ENCODE data around the gene F5.

Gene F5

DNA sequence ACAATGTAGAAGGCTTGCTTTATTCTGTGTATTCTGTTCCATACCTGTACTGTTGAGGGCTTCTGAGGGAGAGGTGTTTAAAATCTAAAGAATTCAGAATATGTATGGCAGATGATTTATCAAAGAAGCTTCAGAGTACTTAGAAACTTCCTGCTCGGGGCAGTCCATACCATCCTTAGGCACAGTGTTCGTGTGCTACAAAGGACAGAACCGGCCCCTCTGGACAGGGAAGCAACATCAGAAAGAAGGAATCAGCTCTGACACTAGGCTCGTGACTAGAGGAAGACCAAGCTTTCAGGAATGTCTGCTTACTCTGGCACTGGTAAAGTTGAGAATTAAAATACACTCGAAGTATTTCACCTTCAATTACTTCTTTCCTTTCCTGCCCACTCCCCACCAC, 29.5 kb upstream of the F5 start:
- no peak overlapping the region for H3K9ac ChIP-seq (ENCODE audit: low read length in 2 of 2)
- H3K27me3 ChIP-seq (ENCODE audit: control insufficient read depth in 1 of 2, insufficient read depth in 2 of 2, low read length in 2 of 2) = peaks cover 0 to 2% of the 10 kb centered on the region in 2 donors
- no peaks in the 10 kb centered on the region for H3K9me3 ChIP-seq (ENCODE audit: control insufficient read depth in 2 of 2, low read length in 2 of 2)
- no peaks in the 10 kb centered on the region for H3K4me1 ChIP-seq (ENCODE audit: control insufficient read depth, insufficient read depth, low read length)
- no peaks in the 10 kb centered on the region for H3K36me3 ChIP-seq (ENCODE audit: control insufficient read depth in 2 of 2, insufficient read depth in 2 of 2, low read length in 2 of 2)
- no peak overlapping the region for H3K4me3 ChIP-seq (ENCODE audit: low read length in 2 of 2)
- no peak overlapping the region for H3K27ac ChIP-seq (ENCODE audit: low read length)

DNA sequence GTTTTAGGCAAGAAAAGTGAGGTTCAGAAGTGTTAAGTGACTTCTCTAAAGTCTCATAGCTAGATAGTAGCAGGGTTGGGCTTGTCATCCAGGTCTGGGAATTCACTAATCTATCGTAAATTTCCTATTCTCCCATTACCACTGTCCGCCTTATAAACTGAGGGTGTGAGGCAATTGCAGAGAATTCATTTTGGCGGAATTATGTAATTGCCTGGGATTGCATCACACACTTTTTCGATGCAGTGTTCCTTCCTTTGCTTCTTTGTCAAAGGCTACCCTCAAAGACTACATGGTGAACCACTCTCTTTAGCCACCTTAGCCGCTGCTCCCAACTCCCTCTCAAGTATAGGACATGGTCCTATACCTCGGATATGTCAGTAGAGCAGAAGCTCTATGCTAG, 24.6 kb upstream of the F5 start:
- no peaks in the 10 kb centered on the region for H3K4me1 ChIP-seq (ENCODE audit: control insufficient read depth, insufficient read depth, low read length)
- no peak overlapping the region for H3K9ac ChIP-seq (ENCODE audit: low read length in 2 of 2)
- H3K4me3 ChIP-seq (ENCODE audit: low read length in 2 of 2) = no peak overlapping the region
- no peak overlapping the region for H3K27ac ChIP-seq (ENCODE audit: low read length)
- H3K36me3 ChIP-seq (ENCODE audit: control insufficient read depth in 2 of 2, insufficient read depth in 2 of 2, low read length in 2 of 2) = no peaks in the 10 kb centered on the region
- H3K27me3 ChIP-seq (ENCODE audit: control insufficient read depth in 1 of 2, insufficient read depth in 2 of 2, low read length in 2 of 2) = no peaks in the 10 kb centered on the region
- peaks cover 0 to 4% of the 10 kb centered on the region in 2 donors for H3K9me3 ChIP-seq (ENCODE audit: control insufficient read depth in 2 of 2, low read length in 2 of 2)

DNA sequence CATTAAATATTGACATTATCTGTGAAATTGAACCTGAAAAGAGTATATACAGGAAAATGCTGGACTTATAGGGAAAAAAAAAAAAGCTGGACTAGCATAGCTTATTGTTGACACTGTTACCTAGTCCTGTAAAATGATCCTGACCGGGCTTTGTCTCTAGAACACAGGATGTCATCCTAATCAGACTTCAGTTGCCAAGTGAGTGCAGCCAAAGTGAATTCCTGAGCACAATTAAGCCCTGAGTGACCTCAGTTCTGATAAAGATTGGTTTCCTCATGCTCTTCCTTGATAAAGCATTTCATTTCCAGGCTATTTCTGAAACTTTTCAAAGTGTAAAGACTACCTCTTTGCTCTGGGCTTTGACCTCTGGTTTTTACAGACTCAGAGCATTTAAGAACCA, 23.8 kb upstream of the F5 start:
- Histone ChIP-seq H3K4me1 (ENCODE audit: control insufficient read depth, insufficient read depth, low read length) (no peaks in the 10 kb centered on the region), H3K9me3 (ENCODE audit: control insufficient read depth in 2 of 2, low read length in 2 of 2) (peaks cover 0 to 4% of the 10 kb centered on the region in 2 donors), H3K9ac (ENCODE audit: low read length in 2 of 2) (no peak overlapping the region), H3K27ac (ENCODE audit: low read length) (no peak overlapping the region), H3K4me3 (ENCODE audit: low read length in 2 of 2) (no peak overlapping the region), H3K36me3 (ENCODE audit: control insufficient read depth in 2 of 2, insufficient read depth in 2 of 2, low read length in 2 of 2) (no peaks in the 10 kb centered on the region), H3K27me3 (ENCODE audit: control insufficient read depth in 1 of 2, insufficient read depth in 2 of 2, low read length in 2 of 2) (no peaks in the 10 kb centered on the region)

DNA sequence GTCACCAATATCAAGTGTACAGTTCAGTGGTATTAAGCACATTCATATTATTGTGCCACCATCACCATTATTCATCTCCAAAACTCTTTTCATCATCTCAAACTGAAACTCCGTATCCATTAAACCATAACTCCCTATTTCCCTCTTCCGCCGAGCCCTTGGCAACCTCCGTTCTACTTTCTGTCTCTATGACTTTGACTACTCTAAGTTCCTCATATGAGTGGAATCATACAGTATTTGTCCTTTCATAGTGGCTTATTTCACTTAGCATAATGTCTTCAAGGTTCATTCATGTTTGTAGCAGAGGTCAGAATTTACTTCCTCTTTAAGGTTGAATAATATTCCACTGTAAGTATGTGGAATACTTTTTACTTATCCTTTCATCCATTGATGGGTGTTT, 21.9 kb upstream of the F5 start:
- Histone ChIP-seq H3K9me3 (ENCODE audit: control insufficient read depth in 2 of 2, low read length in 2 of 2) (peaks cover 0 to 4% of the 10 kb centered on the region in 2 donors), H3K36me3 (ENCODE audit: control insufficient read depth in 2 of 2, insufficient read depth in 2 of 2, low read length in 2 of 2) (no peaks in the 10 kb centered on the region), H3K4me1 (ENCODE audit: control insufficient read depth, insufficient read depth, low read length) (no peaks in the 10 kb centered on the region), H3K27me3 (ENCODE audit: control insufficient read depth in 1 of 2, insufficient read depth in 2 of 2, low read length in 2 of 2) (peaks cover 0 to 2% of the 10 kb centered on the region in 2 donors), H3K27ac (ENCODE audit: low read length) (no peak overlapping the region), H3K9ac (ENCODE audit: low read length in 2 of 2) (no peak overlapping the region), H3K4me3 (ENCODE audit: low read length in 2 of 2) (no peak overlapping the region)

DNA sequence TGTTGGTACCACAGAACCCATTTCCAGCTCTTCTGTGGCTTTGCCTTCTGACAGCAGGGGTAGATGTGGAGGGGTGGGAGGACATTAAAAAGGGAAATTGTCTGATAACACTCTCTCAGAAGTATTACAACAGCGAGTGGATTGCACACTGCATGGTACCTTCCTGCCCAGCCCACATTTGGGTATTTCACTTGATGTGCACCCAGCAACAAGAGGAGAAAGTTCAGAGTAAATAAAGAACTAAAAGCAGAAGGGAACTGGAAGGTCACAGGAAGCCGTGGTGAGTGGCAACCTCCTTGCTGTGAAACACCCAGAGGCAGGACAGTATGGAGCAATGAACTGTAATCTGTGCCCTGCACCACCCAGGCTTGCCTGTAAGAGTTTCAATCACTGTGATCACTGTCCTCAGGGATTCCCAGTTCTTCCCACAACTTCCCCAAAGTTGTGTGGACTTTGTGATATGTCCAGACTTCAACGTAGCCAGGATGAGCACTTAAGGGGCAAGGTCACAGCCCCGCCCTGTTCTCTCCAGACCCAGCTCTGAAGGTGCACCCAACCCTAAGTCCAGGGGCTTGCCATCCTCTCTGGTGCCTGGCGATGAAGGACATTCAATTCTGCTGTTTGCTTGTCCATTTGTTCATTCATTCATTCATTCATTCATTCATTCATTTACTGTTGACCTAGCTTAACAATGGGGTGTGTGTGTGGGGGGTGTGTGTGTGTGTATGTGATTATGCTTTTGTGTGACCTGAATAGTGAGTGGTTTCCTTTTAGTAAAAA, 18.7 kb upstream of the F5 start:
- Histone ChIP-seq H3K27me3 (ENCODE audit: control insufficient read depth in 1 of 2, insufficient read depth in 2 of 2, low read length in 2 of 2) (peaks cover 0 to 2% of the 10 kb centered on the region in 2 donors), H3K4me1 (ENCODE audit: control insufficient read depth, insufficient read depth, low read length) (no peaks in the 10 kb centered on the region), H3K27ac (ENCODE audit: low read length) (no peak overlapping the region), H3K9me3 (ENCODE audit: control insufficient read depth in 2 of 2, low read length in 2 of 2) (peaks cover 0 to 4% of the 10 kb centered on the region in 2 donors), H3K9ac (ENCODE audit: low read length in 2 of 2) (no peak overlapping the region), H3K4me3 (ENCODE audit: low read length in 2 of 2) (no peak overlapping the region), H3K36me3 (ENCODE audit: control insufficient read depth in 2 of 2, insufficient read depth in 2 of 2, low read length in 2 of 2) (no peaks in the 10 kb centered on the region)

DNA sequence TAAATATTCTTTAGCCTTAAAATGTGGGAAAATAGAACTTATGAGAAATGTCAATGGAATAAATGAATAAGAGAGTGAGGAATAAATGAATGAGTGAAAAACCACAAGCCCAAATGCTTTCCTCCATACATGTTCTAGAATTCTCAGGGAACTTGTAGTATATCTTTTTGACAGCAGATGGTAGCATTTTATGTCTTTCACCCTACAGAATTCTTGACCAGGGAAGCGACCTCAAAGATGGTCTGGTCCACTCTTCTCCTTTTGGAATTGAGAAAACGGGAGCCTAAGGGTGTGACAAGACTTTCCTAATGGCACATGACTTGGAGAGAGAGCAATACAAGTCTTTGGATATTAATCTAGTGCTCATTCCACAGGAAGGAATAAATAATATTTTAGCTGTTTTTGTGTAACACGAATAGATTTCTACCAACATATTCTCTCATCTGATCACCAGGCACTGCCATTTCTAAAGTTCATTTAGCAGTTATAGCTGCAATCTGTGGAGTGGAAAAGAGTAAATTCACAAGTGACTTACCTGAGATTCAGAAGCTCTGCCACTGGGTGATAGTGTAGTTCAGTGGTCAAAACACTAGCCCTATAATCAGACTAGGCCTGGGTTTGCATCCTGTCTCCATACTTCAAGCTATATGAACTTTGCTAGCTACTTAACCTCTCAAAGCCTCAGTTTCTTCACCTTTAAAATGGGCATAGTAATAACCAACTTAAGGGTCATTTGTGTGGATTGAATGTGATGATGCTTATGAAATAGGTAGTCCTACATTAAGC, 15.0 kb upstream of the F5 start:
- H3K4me3 ChIP-seq (ENCODE audit: low read length in 2 of 2) = no peak overlapping the region
- peaks cover 0 to 2% of the 10 kb centered on the region in 2 donors for H3K27me3 ChIP-seq (ENCODE audit: control insufficient read depth in 1 of 2, insufficient read depth in 2 of 2, low read length in 2 of 2)
- no peak overlapping the region for H3K9ac ChIP-seq (ENCODE audit: low read length in 2 of 2)
- H3K9me3 ChIP-seq (ENCODE audit: control insufficient read depth in 2 of 2, low read length in 2 of 2) = no peaks in the 10 kb centered on the region
- H3K27ac ChIP-seq (ENCODE audit: low read length) = no peak overlapping the region
- H3K4me1 ChIP-seq (ENCODE audit: control insufficient read depth, insufficient read depth, low read length) = no peaks in the 10 kb centered on the region
- no peaks in the 10 kb centered on the region for H3K36me3 ChIP-seq (ENCODE audit: control insufficient read depth in 2 of 2, insufficient read depth in 2 of 2, low read length in 2 of 2)

DNA sequence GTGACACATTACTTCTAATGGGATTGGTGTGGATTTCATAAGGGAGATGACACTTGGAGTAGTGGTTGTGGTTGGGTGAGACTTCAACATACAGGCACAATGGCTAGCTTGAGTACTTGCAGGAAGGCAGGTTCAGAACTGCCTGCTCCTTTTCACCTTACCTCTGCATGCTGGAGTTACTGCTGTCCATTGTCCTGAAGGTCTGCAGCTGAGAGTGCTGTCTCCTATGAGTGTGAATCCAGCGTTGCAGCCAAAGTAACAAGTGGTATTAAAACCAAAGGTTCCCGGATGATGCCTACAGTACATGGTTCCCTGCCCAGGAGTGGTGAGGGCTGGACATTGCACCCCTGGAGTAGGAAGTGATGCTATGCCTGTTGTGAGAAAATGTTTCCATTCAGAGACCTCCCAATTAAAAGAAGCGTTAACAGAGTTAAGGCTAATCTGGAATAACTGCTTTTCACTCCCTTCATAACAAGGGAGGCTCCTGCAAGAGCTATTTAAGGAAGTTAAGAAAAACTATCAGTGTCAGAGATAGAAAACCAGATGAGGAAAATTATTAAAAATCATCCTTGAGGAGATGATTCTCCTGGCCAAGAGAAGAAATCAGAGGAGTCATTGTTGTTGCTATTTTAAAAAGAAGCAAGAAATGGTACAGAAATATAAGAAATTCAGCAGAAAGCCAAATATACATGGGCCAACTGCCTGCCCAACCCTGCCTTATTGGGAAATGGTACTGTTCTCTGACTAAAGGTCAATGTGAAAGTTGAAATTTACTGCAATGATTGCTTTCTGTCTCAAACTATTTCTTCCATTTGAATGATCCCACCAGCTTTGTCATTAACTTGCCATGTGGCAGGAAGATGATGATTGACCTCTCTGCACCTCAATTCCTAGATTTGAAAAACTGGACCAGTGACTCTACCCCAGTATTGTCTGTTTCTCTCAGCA, 9.8 kb upstream of the F5 start:
- no peaks in the 10 kb centered on the region for H3K4me1 ChIP-seq (ENCODE audit: control insufficient read depth, insufficient read depth, low read length)
- H3K27ac ChIP-seq (ENCODE audit: low read length) = no peak overlapping the region
- H3K27me3 ChIP-seq (ENCODE audit: control insufficient read depth in 1 of 2, insufficient read depth in 2 of 2, low read length in 2 of 2) = peaks cover 0 to 2% of the 10 kb centered on the region in 2 donors
- H3K4me3 ChIP-seq (ENCODE audit: low read length in 2 of 2) = no peak overlapping the region
- no peak overlapping the region for H3K9ac ChIP-seq (ENCODE audit: low read length in 2 of 2)
- H3K36me3 ChIP-seq (ENCODE audit: control insufficient read depth in 2 of 2, insufficient read depth in 2 of 2, low read length in 2 of 2) = no peaks in the 10 kb centered on the region
- no peaks in the 10 kb centered on the region for H3K9me3 ChIP-seq (ENCODE audit: control insufficient read depth in 2 of 2, low read length in 2 of 2)

DNA sequence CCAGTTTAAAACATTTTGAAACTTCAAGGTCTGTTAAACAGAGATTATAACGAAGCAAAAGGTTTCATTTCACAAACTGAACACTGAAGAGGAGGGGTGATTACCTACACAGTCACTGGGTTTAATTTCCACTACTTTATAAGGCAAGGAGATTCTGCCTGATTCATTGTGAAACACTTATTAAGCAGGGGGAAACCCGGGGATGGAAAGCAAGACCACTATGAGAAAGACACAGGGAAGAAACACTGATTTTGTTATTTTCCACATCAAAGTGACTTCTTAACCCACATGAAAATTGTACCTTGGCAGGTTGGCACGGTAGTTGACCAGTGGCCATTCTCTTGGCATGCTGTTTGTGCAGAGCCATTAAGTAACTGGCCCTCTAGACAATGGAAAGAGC, 8.1 kb upstream of the F5 start:
- H3K36me3 ChIP-seq (ENCODE audit: control insufficient read depth in 2 of 2, insufficient read depth in 2 of 2, low read length in 2 of 2) = no peaks in the 10 kb centered on the region
- H3K4me1 ChIP-seq (ENCODE audit: control insufficient read depth, insufficient read depth, low read length) = no peaks in the 10 kb centered on the region
- no peak overlapping the region for H3K4me3 ChIP-seq (ENCODE audit: low read length in 2 of 2)
- no peaks in the 10 kb centered on the region for H3K9me3 ChIP-seq (ENCODE audit: control insufficient read depth in 2 of 2, low read length in 2 of 2)
- peaks cover 2 to 3% of the 10 kb centered on the region in 2 donors for H3K27me3 ChIP-seq (ENCODE audit: control insufficient read depth in 1 of 2, insufficient read depth in 2 of 2, low read length in 2 of 2)
- no peak overlapping the region for H3K9ac ChIP-seq (ENCODE audit: low read length in 2 of 2)
- no peak overlapping the region for H3K27ac ChIP-seq (ENCODE audit: low read length)

DNA sequence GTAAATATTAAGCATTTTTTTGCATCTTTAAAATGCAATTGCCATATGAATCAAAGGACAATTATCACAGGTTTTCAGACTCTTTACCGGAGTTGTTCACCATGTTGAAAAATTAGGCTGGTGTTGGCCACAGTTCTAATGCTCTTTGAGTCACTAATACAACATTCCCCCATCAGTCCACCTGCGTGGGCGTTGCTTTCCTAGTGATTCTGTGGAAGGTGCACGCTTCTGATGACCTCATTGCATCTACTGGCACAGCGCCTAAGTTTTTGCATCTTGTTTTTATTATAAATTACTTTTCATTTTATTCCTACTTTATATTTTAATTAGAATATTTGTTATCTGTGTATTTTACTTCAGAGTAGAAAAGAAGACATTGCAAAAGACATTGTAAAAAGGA, 4.7 kb upstream of the F5 start:
- no peak overlapping the region for H3K4me3 ChIP-seq (ENCODE audit: low read length in 2 of 2)
- no peaks in the 10 kb centered on the region for H3K9me3 ChIP-seq (ENCODE audit: control insufficient read depth in 2 of 2, low read length in 2 of 2)
- no peak overlapping the region for H3K9ac ChIP-seq (ENCODE audit: low read length in 2 of 2)
- H3K36me3 ChIP-seq (ENCODE audit: control insufficient read depth in 2 of 2, insufficient read depth in 2 of 2, low read length in 2 of 2) = no peaks in the 10 kb centered on the region
- peaks cover 4% of the 10 kb centered on the region for H3K4me1 ChIP-seq (ENCODE audit: control insufficient read depth, insufficient read depth, low read length)
- H3K27me3 ChIP-seq (ENCODE audit: control insufficient read depth in 1 of 2, insufficient read depth in 2 of 2, low read length in 2 of 2) = peaks cover 2 to 3% of the 10 kb centered on the region in 2 donors
- no peak overlapping the region for H3K27ac ChIP-seq (ENCODE audit: low read length)

DNA sequence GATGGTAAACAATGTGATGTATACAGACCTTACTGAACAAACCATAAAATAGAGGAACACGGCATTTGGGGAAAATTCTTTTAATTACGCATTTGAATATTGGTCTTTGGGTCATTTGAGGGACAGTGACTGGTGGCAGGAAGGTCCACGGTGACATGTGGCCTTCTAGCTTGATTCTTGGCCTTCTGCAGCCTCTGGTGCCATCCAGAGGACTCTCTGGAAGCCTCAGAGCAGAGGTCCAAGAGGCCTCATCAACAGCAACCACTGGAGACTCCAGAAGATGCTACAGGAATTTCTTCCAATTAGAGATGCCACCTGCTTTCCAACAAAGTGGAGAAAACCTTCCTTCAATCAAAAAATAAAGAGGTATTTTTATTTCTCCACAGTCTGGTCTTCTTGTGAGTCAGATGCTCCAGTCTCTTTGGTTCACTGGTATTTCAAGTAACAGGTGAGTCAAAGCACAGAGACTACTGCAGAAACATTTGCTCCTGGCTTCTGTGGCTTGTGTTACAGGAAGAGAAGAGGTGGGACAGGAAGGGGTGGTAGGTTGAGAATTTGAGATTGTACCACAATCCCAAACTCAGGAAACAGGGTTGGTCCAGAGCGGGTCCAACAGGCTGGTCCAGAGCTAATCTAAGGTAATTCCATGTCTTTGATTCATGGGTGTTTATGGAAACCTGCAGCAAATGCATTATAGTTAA, 2.7 kb upstream of the F5 start:
- no peak overlapping the region for H3K9ac ChIP-seq (ENCODE audit: low read length in 2 of 2)
- H3K4me3 ChIP-seq (ENCODE audit: low read length in 2 of 2) = no peak overlapping the region

More for the DNA sequence above, 2.7 kb upstream of the F5 start:
- Histone ChIP-seq H3K4me1 (ENCODE audit: control insufficient read depth, insufficient read depth, low read length) (peaks cover 4% of the 10 kb centered on the region), H3K36me3 (ENCODE audit: control insufficient read depth in 2 of 2, insufficient read depth in 2 of 2, low read length in 2 of 2) (no peaks in the 10 kb centered on the region), H3K9me3 (ENCODE audit: control insufficient read depth in 2 of 2, low read length in 2 of 2) (no peaks in the 10 kb centered on the region), H3K27ac (ENCODE audit: low read length) (no peak overlapping the region), H3K27me3 (ENCODE audit: control insufficient read depth in 1 of 2, insufficient read depth in 2 of 2, low read length in 2 of 2) (peaks cover 0 to 8% of the 10 kb centered on the region in 2 donors)

All from stomach smooth muscle (tissue), 2 donors.